GM23338 (cell line): ENCODE measurements around the gene ISCA1. TPM values are rescaled to one million over a fixed set of nuclear protein-coding genes. Genes with fewer than 3 reads are reported as not detected.

Source experiments
- ATAC-seq: fragments of 200-7000 bp; cut with Tn5 transposase; 3 replicates; pipeline ENCODE4 v1.9.1; 2020
- DNase-seq: peaks from one replicate; pipeline ENCODE4 v3.0.0-alpha.2; 2015; ENCODE audit warnings: low spot score
- H2AFZ ChIP-seq: fragments of 200-600 bp; sonication (generic); 2 replicates; pipeline ENCODE4 v1.8.0; 2016; ENCODE audit warnings: antibody characterized with exemption, mild to moderate bottlenecking, moderate library complexity
- H3F3A ChIP-seq: fragments of 200-600 bp; sonication (generic); replicated peaks from 2 replicates; pipeline ENCODE4 v1.8.0; 2017; ENCODE audit warnings: antibody characterized with exemption, mixed run types, low read depth
- H3K27ac ChIP-seq: fragments of 200-600 bp; sonication (generic); 2 replicates; pipeline ENCODE4 v1.6.1; 2016; ENCODE audit warnings: low read depth
- H3K27me3 ChIP-seq: fragments of 200-600 bp; sonication (generic); 2 replicates; pipeline ENCODE4 v1.8.0; 2016; ENCODE audit warnings: mild to moderate bottlenecking, mixed run types, moderate library complexity; ENCODE audit not compliant: insufficient read depth
- H3K36me3 ChIP-seq: fragments of 200-600 bp; sonication (generic); 2 replicates; pipeline ENCODE4 v1.8.0; 2016; ENCODE audit warnings: mild to moderate bottlenecking; ENCODE audit not compliant: insufficient read depth
- H3K4me1 ChIP-seq: fragments of 200-600 bp; sonication (generic); 2 replicates; pipeline ENCODE4 v1.8.0; 2016; ENCODE audit warnings: mild to moderate bottlenecking, moderate library complexity; ENCODE audit not compliant: insufficient read depth
- H3K4me2 ChIP-seq: fragments of 200-600 bp; sonication (generic); 2 replicates; pipeline ENCODE4 v1.7.1; 2017; ENCODE audit warnings: mixed run types
- H3K4me3 ChIP-seq: fragments of 200-600 bp; sonication (generic); 2 replicates; pipeline ENCODE4 v1.6.1; 2016; ENCODE audit warnings: mixed run types
- H3K79me2 ChIP-seq: fragments of 200-600 bp; sonication (generic); replicated peaks from 2 replicates; pipeline ENCODE4 v1.8.0; 2017; ENCODE audit warnings: mild to moderate bottlenecking; ENCODE audit not compliant: insufficient read depth
- H3K9me2 ChIP-seq: fragments of 200-600 bp; sonication (generic); 2 replicates; pipeline ENCODE4 v1.8.0; 2017; ENCODE audit not compliant: insufficient read depth
- H4K20me1 ChIP-seq: fragments of 200-600 bp; sonication (generic); replicated peaks from 2 replicates; pipeline ENCODE4 v1.8.0; 2017; ENCODE audit warnings: mild to moderate bottlenecking; ENCODE audit not compliant: insufficient read depth
- H3K27ac Mint-ChIP-seq: 2 replicates; pipeline ENCODE4 v1.8.0; 2020; ENCODE audit warnings: inconsistent platforms, mild to moderate bottlenecking, moderate library complexity, mixed read lengths
- H3K27me3 Mint-ChIP-seq: 3 replicates; pipeline ENCODE4 v1.8.0; 2022; ENCODE audit warnings: low read depth, mild to moderate bottlenecking, moderate library complexity, mixed read lengths, inconsistent platforms; ENCODE audit not compliant: insufficient read depth, poor library complexity
- H3K36me3 Mint-ChIP-seq: 3 replicates; pipeline ENCODE4 v1.8.0; 2021; ENCODE audit warnings: low read depth, mild to moderate bottlenecking, inconsistent platforms, moderate library complexity, mixed read lengths
- H3K4me1 Mint-ChIP-seq: 3 replicates; pipeline ENCODE4 v1.8.0; 2020; ENCODE audit warnings: mild to moderate bottlenecking, inconsistent platforms, mixed read lengths
- H3K4me3 Mint-ChIP-seq: 3 replicates; pipeline ENCODE4 v1.8.0; 2021; ENCODE audit warnings: moderate library complexity, mild to moderate bottlenecking, inconsistent platforms, mixed read lengths
- H3K9me3 Mint-ChIP-seq: 3 replicates; pipeline ENCODE4 v1.8.0; 2020; ENCODE audit warnings: moderate library complexity, mild to moderate bottlenecking, inconsistent platforms, mixed read lengths
- CREB1 ChIP-seq: fragments of 250-450 bp; sonication (Bioruptor Pico); IDR thresholded peaks from 2 replicates; pipeline ENCODE4 v1.5.0; 2020; ENCODE audit warnings: low read depth, mild to moderate bottlenecking, moderate library complexity
- JUNB ChIP-seq: IDR thresholded peaks from one replicate; pipeline ENCODE4 v1.6.1; 2016; ENCODE audit warnings: antibody characterized with exemption; ENCODE audit not compliant: unreplicated experiment
- NANOG ChIP-seq: IDR thresholded peaks from 2 replicates; pipeline ENCODE4 v1.6.1; 2016; ENCODE audit warnings: antibody characterized with exemption, borderline replicate concordance
- STAT1 ChIP-seq: IDR thresholded peaks from one replicate; pipeline ENCODE4 v1.6.1; 2016; ENCODE audit warnings: antibody characterized with exemption; ENCODE audit not compliant: unreplicated experiment
- ZNF331 ChIP-seq: fragments of 250-450 bp; sonication (Bioruptor Pico); IDR thresholded peaks from 2 replicates; pipeline ENCODE4 v1.5.0; 2020; ENCODE audit warnings: low read depth, mild to moderate bottlenecking, moderate library complexity
- polyA plus RNA-seq: library from polyadenylated mRNA; unstranded; fragments of >200 nt; fragmentation: Nextera tagmentation; extraction: Ambion mirVana; gene quantifications from 2 replicates; pipeline ENCODE4 v1.2.1, GENCODE V29; 2016
- total RNA-seq: library from RNA; depleted of rRNA; stranded (reverse); fragments of >200 nt; shearing (Covaris generic); gene quantifications from 2 replicates; pipeline ENCODE4 v1.2.3, GENCODE V29; 2014
- TF ChIP-seq, protein P1 (sequence below): IDR thresholded peaks from one replicate; pipeline ENCODE4 v1.6.1; 2018; ENCODE audit warnings: antibody characterized with exemption; ENCODE audit not compliant: unreplicated experiment
- TF ChIP-seq, protein P2 (sequence below), 2 experiments: fragments of 200-600 bp in 1 of 2; sonication (generic) in 1 of 2; conservative IDR thresholded peaks; 2 replicates each; pipeline versions ENCODE4 v1.5.1 to v1.6.1; 2016 to 2017; ENCODE audit warnings: antibody characterized with exemption in 2 of 2, low read depth in 2 of 2, mild to moderate bottlenecking in 2 of 2, moderate library complexity in 1 of 2
- TF ChIP-seq, protein P3 (sequence below): IDR thresholded peaks from 2 replicates; pipeline ENCODE4 v1.6.1; 2016; ENCODE audit warnings: antibody characterized with exemption

ISCA1 gene
- total and polyA plus RNA-seq, 2 experiments from 2014 or later: 54.9 to 61.0 TPM

DNA sequence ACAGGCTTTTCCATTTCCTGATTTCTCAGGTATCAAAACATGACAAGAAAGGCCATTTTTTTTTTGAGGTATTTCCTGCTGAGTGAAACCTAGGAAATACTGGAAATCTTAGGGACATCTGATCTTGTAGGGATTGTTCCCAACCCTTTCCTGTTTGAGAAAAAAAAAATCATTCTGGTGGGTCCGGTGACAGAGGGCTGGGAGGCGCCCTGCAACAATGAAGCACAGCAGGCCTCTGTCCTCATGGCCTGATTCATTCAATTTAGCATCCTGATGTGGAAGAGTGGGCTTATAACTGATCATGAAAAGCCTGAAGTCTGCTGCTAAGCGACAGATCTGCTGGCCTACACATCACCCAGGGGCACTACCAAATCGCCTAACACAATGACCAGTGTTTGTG lies 19.8 kb downstream of the ISCA1 start:
- no peaks in the 10 kb centered on the region for H3K9me2 ChIP-seq

More for the DNA sequence above, 19.8 kb downstream of the ISCA1 start:
- peaks cover 10% of the 10 kb centered on the region for H3K79me2 ChIP-seq
- H3K4me1 ChIP-seq: no peaks in the 10 kb centered on the region
- H3K27me3 Mint-ChIP-seq: no peaks in the 10 kb centered on the region
- peaks cover 2% of the 10 kb centered on the region; the same call in 1 of the 3 replicates for H3K4me1 Mint-ChIP-seq
- TF ChIP-seq NANOG (no peak), ZNF331 (CRISPR knock-in tag) (no peak), JUNB (no peak), STAT1 (no peak), CREB1 (CRISPR knock-in tag) (no peak)
- TF ChIP-seq, protein P1, sequence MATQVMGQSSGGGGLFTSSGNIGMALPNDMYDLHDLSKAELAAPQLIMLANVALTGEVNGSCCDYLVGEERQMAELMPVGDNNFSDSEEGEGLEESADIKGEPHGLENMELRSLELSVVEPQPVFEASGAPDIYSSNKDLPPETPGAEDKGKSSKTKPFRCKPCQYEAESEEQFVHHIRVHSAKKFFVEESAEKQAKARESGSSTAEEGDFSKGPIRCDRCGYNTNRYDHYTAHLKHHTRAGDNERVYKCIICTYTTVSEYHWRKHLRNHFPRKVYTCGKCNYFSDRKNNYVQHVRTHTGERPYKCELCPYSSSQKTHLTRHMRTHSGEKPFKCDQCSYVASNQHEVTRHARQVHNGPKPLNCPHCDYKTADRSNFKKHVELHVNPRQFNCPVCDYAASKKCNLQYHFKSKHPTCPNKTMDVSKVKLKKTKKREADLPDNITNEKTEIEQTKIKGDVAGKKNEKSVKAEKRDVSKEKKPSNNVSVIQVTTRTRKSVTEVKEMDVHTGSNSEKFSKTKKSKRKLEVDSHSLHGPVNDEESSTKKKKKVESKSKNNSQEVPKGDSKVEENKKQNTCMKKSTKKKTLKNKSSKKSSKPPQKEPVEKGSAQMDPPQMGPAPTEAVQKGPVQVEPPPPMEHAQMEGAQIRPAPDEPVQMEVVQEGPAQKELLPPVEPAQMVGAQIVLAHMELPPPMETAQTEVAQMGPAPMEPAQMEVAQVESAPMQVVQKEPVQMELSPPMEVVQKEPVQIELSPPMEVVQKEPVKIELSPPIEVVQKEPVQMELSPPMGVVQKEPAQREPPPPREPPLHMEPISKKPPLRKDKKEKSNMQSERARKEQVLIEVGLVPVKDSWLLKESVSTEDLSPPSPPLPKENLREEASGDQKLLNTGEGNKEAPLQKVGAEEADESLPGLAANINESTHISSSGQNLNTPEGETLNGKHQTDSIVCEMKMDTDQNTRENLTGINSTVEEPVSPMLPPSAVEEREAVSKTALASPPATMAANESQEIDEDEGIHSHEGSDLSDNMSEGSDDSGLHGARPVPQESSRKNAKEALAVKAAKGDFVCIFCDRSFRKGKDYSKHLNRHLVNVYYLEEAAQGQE: no peak
- TF ChIP-seq, protein P2, sequence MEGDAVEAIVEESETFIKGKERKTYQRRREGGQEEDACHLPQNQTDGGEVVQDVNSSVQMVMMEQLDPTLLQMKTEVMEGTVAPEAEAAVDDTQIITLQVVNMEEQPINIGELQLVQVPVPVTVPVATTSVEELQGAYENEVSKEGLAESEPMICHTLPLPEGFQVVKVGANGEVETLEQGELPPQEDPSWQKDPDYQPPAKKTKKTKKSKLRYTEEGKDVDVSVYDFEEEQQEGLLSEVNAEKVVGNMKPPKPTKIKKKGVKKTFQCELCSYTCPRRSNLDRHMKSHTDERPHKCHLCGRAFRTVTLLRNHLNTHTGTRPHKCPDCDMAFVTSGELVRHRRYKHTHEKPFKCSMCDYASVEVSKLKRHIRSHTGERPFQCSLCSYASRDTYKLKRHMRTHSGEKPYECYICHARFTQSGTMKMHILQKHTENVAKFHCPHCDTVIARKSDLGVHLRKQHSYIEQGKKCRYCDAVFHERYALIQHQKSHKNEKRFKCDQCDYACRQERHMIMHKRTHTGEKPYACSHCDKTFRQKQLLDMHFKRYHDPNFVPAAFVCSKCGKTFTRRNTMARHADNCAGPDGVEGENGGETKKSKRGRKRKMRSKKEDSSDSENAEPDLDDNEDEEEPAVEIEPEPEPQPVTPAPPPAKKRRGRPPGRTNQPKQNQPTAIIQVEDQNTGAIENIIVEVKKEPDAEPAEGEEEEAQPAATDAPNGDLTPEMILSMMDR (conservative IDR thresholded peaks at IDR 0.05; ENCODE audit: low read depth in 2 of 2): no peak
- TF ChIP-seq, protein P3, sequence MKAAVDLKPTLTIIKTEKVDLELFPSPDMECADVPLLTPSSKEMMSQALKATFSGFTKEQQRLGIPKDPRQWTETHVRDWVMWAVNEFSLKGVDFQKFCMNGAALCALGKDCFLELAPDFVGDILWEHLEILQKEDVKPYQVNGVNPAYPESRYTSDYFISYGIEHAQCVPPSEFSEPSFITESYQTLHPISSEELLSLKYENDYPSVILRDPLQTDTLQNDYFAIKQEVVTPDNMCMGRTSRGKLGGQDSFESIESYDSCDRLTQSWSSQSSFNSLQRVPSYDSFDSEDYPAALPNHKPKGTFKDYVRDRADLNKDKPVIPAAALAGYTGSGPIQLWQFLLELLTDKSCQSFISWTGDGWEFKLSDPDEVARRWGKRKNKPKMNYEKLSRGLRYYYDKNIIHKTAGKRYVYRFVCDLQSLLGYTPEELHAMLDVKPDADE: no peak
- no peak overlapping the region for H3K27ac Mint-ChIP-seq
- peaks cover 19% of the 10 kb centered on the region for H3K36me3 Mint-ChIP-seq
- 0 out of 2 replicates have a peak, but pooled peaks cover 2% of the 10 kb centered on the region for H3F3A ChIP-seq
- no peaks in the 10 kb centered on the region; the same call in 1 of the 2 replicates for H3K36me3 ChIP-seq
- no peaks in the 10 kb centered on the region for H3K27me3 ChIP-seq
- DNase-seq: no peak
- H3K4me3 ChIP-seq: no peak overlapping the region
- no peak overlapping the region for H3K27ac ChIP-seq
- no peak overlapping the region for H3K4me2 ChIP-seq
- no peaks in the 10 kb centered on the region for H3K9me3 Mint-ChIP-seq
- ATAC-seq: no peak; the same call in 2 of the 3 replicates
- H4K20me1 ChIP-seq: no peaks in the 10 kb centered on the region
- no peak overlapping the region for H3K4me3 Mint-ChIP-seq
- no peak overlapping the region for H2AFZ ChIP-seq
